HFFc6 (cell line): ENCODE results near the gene CLNK. TPM values are rescaled to one million over a fixed set of nuclear protein-coding genes. Genes with fewer than 3 reads are reported as not detected.
A peak's percentile ranks its signal among the peaks of the same experiment; 100 is the strongest.

ENCODE experiments used
- DNase-seq: peaks from one replicate; pipeline ENCODE4 v3.0.0-alpha.2; 2018
- H3K27ac Mint-ChIP-seq: 2 replicates; pipeline ENCODE4 v1.8.0; 2020; ENCODE audit warnings: mild to moderate bottlenecking, mixed read lengths
- H3K27me3 Mint-ChIP-seq: 2 replicates; pipeline ENCODE4 v1.8.0; 2021; ENCODE audit warnings: mild to moderate bottlenecking, moderate library complexity, mixed read lengths; ENCODE audit not compliant: insufficient read depth
- H3K36me3 Mint-ChIP-seq: 2 replicates; pipeline ENCODE4 v1.8.0; 2021; ENCODE audit warnings: low read depth, mixed read lengths
- H3K4me1 Mint-ChIP-seq: 2 replicates; pipeline ENCODE4 v1.8.0; 2020; ENCODE audit warnings: low read depth, mixed read lengths
- H3K4me3 Mint-ChIP-seq: 2 replicates; pipeline ENCODE4 v1.8.0; 2020; ENCODE audit warnings: mild to moderate bottlenecking, moderate library complexity, mixed read lengths
- H3K9me3 Mint-ChIP-seq: 2 replicates; pipeline ENCODE4 v1.8.0; 2020; ENCODE audit warnings: mild to moderate bottlenecking, mixed read lengths
- total RNA-seq, 6 experiments: library from RNA; stranded (reverse); fragmentation: NEBNext Ultra II Directional; extraction: Animal tissue kit (Norgen Biotek cat#: 25700); gene quantifications; 2 replicates in 1 of 6; 3 replicates in 5 of 6; pipeline ENCODE4 v1.2.3, GENCODE V29; 2021
- TF ChIP-seq, protein P1 (sequence below): fragments of 200-600 bp; sonication (generic); IDR thresholded peaks from 2 replicates; pipeline ENCODE4 v1.5.0; 2021; ENCODE audit warnings: antibody characterized with exemption, mild to moderate bottlenecking

The CLNK gene
- total RNA-seq, 6 experiments from 2014 or later: not detected

DNA sequence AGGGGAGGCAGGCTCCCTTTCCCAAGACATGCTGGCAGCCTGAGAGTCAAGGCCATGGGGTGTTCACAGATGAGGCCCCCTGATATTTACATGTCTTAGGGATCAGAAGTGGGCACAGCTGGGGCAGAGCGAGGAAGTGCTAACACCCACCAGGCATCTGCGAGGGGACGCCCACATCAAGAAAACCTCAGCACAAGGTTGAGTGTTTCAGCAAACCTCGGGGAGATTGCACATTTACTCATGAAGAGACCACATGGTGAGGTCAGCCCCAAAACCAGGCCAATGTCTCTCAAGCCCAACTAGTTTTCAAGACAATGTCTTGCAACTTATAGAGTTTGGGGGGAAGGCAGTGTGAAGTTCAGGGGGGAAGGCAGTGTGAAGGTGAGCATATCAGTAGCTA, 55.2 kb downstream of the CLNK start:
- Mint-ChIP-seq H3K4me1 (no peaks in the 10 kb centered on the region), H3K27me3 (peaks cover 26% of the 10 kb centered on the region), H3K4me3 (no peak overlapping the region), H3K36me3 (no peaks in the 10 kb centered on the region), H3K9me3 (no peaks in the 10 kb centered on the region), H3K27ac (no peak overlapping the region)
- DNase-seq: no peak
- TF ChIP-seq, protein P1, sequence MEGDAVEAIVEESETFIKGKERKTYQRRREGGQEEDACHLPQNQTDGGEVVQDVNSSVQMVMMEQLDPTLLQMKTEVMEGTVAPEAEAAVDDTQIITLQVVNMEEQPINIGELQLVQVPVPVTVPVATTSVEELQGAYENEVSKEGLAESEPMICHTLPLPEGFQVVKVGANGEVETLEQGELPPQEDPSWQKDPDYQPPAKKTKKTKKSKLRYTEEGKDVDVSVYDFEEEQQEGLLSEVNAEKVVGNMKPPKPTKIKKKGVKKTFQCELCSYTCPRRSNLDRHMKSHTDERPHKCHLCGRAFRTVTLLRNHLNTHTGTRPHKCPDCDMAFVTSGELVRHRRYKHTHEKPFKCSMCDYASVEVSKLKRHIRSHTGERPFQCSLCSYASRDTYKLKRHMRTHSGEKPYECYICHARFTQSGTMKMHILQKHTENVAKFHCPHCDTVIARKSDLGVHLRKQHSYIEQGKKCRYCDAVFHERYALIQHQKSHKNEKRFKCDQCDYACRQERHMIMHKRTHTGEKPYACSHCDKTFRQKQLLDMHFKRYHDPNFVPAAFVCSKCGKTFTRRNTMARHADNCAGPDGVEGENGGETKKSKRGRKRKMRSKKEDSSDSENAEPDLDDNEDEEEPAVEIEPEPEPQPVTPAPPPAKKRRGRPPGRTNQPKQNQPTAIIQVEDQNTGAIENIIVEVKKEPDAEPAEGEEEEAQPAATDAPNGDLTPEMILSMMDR: no peak

DNA sequence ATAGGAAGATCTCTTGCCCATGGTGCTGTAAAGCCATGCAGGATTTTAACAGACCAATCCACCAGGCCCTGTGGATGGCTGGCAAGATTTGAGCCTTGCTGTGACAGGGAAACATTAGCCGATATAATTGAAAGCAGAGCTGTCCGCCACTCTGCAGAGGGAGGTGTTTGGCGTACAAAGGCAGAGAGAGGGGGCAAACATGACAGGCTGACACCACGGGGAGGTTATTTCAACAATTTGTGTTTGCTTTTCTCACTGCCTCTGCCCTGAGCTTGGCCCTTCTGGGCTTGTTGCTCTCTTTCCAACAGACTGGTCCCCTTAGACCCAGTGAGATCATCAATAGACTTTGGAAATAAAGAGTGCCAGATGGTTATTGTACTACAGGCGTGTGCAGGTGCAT, 59.4 kb downstream of the CLNK start:
- H3K36me3 Mint-ChIP-seq: no peaks in the 10 kb centered on the region
- no peak overlapping the region for H3K4me3 Mint-ChIP-seq
- H3K27me3 Mint-ChIP-seq: peaks cover 28% of the 10 kb centered on the region
- H3K4me1 Mint-ChIP-seq: peaks cover 11% of the 10 kb centered on the region
- DNase-seq: no peak
- no peaks in the 10 kb centered on the region for H3K9me3 Mint-ChIP-seq
- H3K27ac Mint-ChIP-seq: no peak overlapping the region
- TF ChIP-seq, protein P1: no peak

GRCh38 chr4:10623862-10624261, 60.7 kb downstream of the CLNK start:
- no peaks in the 10 kb centered on the region for H3K36me3 Mint-ChIP-seq
- H3K4me3 Mint-ChIP-seq: no peak overlapping the region
- TF ChIP-seq, protein P1: no peak
- no peak overlapping the region for H3K27ac Mint-ChIP-seq
- H3K9me3 Mint-ChIP-seq: no peaks in the 10 kb centered on the region
- peaks cover 22% of the 10 kb centered on the region for H3K27me3 Mint-ChIP-seq
- no peak for DNase-seq
- H3K4me1 Mint-ChIP-seq: peaks cover 18% of the 10 kb centered on the region

DNA sequence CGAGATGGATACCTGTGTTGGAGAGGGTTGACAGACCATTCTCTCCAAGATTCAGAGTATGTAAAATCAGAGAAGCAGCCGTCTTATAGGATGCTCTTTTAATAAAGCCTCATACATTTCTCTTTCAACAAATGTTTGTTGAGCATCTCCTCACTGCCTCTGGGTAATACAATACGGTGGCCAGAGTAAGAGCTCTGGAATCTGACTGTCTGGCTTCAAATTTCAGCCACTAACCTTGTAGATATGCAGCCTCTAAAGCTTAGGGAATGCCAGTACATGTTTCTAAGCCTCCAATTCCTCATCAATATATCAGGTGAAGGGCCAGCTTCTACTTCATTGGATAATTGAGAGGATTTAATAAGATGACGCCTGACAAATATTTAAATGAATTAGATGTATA, 61.3 kb downstream of the CLNK start:
- H3K27ac Mint-ChIP-seq: no peak overlapping the region
- H3K4me1 Mint-ChIP-seq: peaks cover 19% of the 10 kb centered on the region
- no peaks in the 10 kb centered on the region for H3K9me3 Mint-ChIP-seq
- H3K4me3 Mint-ChIP-seq: no peak overlapping the region
- TF ChIP-seq, protein P1: no peak
- peak; percentile 13 for DNase-seq
- H3K36me3 Mint-ChIP-seq: no peaks in the 10 kb centered on the region
- H3K27me3 Mint-ChIP-seq: peaks cover 22% of the 10 kb centered on the region

- H3K36me3 Mint-ChIP-seq: no peaks in the 10 kb centered on the region
- H3K27me3 Mint-ChIP-seq: peaks cover 18% of the 10 kb centered on the region
- TF ChIP-seq, protein P1: peak; percentile 24; the same call in 1 of the 2 replicates
- no peak overlapping the region for H3K27ac Mint-ChIP-seq
- H3K4me3 Mint-ChIP-seq: no peak overlapping the region
- peaks cover 24% of the 10 kb centered on the region for H3K4me1 Mint-ChIP-seq
- DNase-seq: no peak
- H3K9me3 Mint-ChIP-seq: no peaks in the 10 kb centered on the region
Observed at GRCh38 chr4:10622728-10623127, 61.8 kb downstream of the CLNK start.

GRCh38 chr4:10620935-10621488, 63.6 kb downstream of the CLNK start:
- peaks cover 33% of the 10 kb centered on the region for H3K4me1 Mint-ChIP-seq
- H3K9me3 Mint-ChIP-seq: no peaks in the 10 kb centered on the region
- H3K36me3 Mint-ChIP-seq: no peaks in the 10 kb centered on the region
- TF ChIP-seq, protein P1: no peak
- no peak for DNase-seq
- no peak overlapping the region for H3K4me3 Mint-ChIP-seq
- peaks cover 16% of the 10 kb centered on the region for H3K27me3 Mint-ChIP-seq
- H3K27ac Mint-ChIP-seq: no peak overlapping the region
